VCaP (cell line): ENCODE data around the gene PPIA.

Experiments
- H3K27ac ChIP-seq: fragments of 450-650 bp; 2 replicates; pipeline ENCODE4 v1.5.1; 2017
- TF ChIP-seq, protein P1 (sequence below): fragments of 450-650 bp; conservative IDR thresholded peaks from 2 replicates; pipeline ENCODE4 v1.5.1; 2017; ENCODE audit warnings: mild to moderate bottlenecking, moderate library complexity

PPIA gene

DNA sequence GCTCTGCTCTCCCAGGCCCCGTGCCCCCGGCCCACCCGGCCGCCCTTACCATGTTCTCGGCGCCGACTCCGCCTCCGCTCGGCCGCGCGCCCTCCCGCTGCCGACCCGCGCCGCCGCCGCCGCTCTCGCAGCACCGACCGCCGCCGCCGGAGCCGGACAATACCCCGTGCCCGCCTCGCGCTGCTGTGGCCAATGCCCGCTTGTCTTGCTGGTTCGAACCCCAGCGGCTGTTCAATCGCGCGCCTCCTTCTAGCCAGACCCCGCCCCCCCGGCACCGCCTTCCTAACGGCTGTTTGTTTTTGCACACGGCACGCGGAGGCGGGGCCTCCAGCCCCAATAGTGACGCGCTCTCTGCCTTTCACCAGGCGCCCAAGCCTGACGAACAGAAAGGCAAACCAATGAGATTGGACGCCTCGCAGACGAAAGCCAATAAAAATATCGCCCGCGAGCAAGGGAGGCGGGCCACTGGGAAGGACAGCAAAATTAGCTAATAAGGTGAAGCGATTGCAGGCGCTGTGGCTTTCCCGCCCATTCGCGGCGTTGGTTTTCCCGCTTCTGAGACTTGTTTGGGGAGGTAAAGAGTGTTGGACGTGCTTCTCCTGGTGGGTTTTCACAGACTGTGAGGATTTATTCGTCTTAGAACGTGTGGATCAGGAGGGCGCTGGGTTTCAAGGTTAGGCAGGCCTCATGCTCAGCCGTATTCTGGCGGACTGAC is 51.6 kb downstream of the PPIA start, which contains the start of gene H2AZ2:
Gene H2AZ2 (minus strand): TSS at position 168 of the 715 bp plus-strand sequence. CDS start 116 bp downstream, at position 52.
- H3K27ac ChIP-seq: peak within 1 kb of the TSS; percentile 88
- TF ChIP-seq, protein P1, sequence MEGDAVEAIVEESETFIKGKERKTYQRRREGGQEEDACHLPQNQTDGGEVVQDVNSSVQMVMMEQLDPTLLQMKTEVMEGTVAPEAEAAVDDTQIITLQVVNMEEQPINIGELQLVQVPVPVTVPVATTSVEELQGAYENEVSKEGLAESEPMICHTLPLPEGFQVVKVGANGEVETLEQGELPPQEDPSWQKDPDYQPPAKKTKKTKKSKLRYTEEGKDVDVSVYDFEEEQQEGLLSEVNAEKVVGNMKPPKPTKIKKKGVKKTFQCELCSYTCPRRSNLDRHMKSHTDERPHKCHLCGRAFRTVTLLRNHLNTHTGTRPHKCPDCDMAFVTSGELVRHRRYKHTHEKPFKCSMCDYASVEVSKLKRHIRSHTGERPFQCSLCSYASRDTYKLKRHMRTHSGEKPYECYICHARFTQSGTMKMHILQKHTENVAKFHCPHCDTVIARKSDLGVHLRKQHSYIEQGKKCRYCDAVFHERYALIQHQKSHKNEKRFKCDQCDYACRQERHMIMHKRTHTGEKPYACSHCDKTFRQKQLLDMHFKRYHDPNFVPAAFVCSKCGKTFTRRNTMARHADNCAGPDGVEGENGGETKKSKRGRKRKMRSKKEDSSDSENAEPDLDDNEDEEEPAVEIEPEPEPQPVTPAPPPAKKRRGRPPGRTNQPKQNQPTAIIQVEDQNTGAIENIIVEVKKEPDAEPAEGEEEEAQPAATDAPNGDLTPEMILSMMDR: peak; percentile 70

DNA sequence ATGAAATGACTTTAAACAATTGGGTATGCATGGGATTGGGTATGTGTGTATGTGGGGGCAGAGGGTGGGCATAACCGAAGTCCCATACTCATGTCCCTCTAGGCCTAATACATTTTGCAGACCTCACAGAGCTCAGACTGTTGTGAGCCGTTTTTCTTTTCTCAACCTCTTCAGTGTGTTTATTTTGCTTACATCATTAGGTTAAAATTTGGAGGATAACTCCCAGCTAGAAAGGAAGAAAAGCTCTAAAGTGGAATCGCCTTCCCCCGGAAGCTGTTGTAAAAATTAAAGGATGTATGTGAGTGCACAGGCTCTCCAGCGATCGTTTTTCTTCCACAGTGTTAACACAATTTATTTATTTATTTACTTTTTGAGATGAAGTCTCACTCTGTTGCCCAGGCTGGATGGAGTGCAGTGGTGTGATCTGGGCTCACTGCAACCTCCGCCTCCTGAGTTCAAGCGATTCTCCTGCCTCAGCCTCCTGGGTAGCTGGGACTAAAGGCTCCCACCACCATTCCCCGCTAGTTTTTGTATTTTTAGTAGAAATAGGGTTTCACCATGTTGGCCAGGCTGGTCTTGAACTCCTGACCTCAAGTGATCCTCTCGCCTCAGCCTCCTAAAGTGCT is 52.9 kb downstream of the PPIA start:
- TF ChIP-seq, protein P1: no peak
- peak overlapping the region; percentile 88 for H3K27ac ChIP-seq

DNA sequence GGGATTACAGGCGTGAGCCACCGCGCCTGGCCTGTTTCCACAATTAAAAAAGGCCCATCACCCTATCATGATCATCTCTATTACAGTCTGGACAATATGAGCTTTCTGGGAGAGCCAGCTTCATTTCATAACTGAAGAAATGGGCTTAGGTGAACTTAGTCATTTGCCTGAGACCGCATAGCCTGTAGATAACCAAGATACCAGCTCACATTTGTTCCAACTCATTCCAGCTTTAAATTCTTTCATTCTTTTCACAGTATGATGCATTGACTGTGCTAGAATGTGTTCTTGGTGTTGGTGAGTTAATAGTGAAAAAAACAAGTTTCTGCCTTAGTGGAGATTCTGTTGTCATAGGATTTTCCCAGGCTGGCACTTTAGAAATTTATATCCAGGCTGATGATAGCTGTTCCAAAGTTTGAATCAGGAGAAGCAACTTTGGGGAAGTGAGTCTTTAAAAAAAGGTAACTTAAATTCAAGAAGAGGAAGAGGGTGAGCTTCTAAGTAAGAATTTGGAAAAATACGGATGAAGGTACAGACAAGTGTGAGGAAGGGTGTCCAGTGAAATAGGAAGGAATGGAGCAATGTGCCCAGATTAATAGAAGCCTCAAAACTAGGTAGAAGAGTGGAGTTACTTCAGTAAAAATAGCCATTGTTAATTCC is 53.5 kb downstream of the PPIA start:
- H3K27ac ChIP-seq: no peak overlapping the region
- TF ChIP-seq, protein P1: no peak

DNA sequence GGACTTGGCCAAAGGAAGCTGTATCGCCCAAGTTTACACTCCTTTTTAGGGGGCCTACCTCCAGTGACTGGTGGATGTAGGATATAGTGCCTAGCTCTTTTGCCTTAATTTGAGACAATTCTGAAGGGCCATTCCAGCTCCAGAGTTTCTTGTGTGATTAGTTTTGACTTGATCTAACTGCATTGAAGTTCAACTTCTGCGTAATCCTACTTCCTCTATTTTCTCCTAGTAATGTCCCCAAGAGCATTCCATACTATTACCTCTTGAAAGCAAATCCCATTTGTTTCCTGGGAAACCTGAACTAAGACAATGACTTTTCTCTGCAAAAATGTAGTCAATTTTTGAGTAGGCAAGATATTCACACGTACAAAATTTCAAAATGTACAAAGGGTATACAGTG is 56.1 kb downstream of the PPIA start:
- TF ChIP-seq, protein P1: no peak
- H3K27ac ChIP-seq: no peak overlapping the region
